K562 treated with DMSO at 1 percent for 48 hours (cell line): Measurements from ENCODE around the gene NBEAL1. TPM values are rescaled to one million over a fixed set of nuclear protein-coding genes. Genes with fewer than 3 reads are reported as not detected.

ENCODE experiments used
- total RNA-seq: library from RNA; unstranded; fragments of 300-600 nt; gene quantifications from 2 replicates; pipeline ENCODE4 v1.2.3, GENCODE V29; 2022; ENCODE audit warnings: low replicate concordance; ENCODE audit errors: extremely low read depth

Gene NBEAL1
- not detected in 2 replicates for total RNA-seq

DNA sequence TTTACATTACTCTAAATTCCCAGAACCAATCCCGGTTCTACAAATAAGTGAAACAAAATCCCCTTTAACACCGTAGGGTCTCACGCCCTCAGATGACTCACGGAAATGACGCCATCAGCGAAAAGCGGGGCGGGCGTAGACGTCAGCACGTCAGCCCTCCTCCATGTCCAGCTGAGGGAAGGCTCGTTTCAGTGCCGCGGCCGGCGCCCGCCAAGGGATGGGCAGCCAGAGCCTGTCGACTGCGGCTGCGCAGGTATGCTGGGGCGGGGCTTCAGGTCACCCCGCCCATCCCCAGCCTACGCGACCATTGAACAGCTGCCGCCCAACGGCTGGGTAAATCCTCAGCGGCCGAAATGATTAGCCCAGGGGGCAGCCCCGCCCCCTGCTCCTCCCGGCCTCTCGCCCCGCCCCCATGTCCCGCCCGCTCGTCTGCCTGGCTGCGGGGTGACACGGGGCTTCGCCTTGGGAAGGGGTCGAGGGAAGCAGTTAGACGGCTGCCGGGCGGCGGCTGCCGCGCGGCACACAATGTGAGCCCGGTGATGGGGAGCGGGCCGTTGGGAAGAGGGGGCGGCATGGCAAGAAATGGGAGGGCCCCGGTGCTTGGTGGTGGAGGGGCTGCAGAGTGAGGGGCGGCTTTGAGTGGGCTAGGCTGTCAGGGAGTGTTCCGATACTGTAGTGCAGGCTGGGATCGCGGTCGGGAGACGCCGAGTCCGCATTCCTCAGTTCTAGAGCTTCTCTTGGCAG, at the start of gene NBEAL1:
Gene NBEAL1 (plus strand): TSS at position 420 of the 744 bp plus-strand sequence. CDS start 1,510 bp downstream, outside the sequence.

DNA sequence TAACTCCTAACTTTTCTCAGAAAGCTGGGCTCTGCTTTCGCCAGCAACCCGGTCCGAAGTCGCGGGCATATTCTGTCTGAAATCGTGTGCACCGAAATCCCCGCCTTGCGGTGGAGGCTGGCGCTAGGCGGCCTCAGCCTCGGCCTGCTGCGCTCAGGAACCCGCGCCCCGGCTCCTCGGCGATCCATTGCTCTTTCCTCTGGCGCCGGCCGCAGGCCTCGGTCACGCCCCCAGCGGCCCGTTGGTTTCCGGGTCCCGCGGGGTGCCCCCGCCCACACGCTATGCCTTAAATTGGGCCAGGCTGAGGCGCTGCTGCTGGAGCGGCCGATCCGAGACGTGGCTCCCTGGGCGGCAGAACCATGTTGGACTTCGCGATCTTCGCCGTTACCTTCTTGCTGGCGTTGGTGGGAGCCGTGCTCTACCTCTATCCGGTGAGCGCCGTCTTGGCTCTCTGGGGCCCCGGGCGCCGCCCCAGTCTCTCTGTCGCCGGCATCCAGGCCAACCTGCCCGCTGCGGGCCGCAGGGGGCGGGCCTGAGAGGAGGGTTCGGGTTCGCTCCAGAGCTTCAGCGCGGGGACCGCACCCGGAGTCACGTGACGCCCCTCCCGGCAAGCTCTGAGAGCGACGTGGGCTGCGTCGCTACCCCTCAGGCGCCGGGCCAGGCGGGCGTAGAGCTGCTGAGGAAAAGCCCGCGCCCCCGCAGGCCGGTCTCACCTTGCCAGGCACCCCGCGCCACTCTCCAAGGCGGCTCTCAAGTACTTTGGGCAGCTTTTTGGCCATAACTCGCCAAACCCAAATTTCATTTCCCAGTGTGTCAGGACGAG, 224.2 kb downstream of the NBEAL1 start, which contains the start of gene CYP20A1:
Gene CYP20A1 (plus strand): TSS at position 315 of the 823 bp plus-strand sequence. CDS start 45 bp downstream, at position 360.

Other genes with a start within 250 kb of the NBEAL1 start
- gene ICA1L, start 143.1 kb upstream of the NBEAL1 start, total RNA-seq = not detected in 2 replicates
- not detected in 2 replicates for gene WDR12, start 103.2 kb upstream of the NBEAL1 start, total RNA-seq
- not detected in 2 replicates for gene CARF, start 102.6 kb upstream of the NBEAL1 start, total RNA-seq
- gene CYP20A1, start 224.1 kb downstream of the NBEAL1 start, total RNA-seq = not detected in 2 replicates